ENCODE data around the gene INPP4B.

Gene INPP4B

DNA sequence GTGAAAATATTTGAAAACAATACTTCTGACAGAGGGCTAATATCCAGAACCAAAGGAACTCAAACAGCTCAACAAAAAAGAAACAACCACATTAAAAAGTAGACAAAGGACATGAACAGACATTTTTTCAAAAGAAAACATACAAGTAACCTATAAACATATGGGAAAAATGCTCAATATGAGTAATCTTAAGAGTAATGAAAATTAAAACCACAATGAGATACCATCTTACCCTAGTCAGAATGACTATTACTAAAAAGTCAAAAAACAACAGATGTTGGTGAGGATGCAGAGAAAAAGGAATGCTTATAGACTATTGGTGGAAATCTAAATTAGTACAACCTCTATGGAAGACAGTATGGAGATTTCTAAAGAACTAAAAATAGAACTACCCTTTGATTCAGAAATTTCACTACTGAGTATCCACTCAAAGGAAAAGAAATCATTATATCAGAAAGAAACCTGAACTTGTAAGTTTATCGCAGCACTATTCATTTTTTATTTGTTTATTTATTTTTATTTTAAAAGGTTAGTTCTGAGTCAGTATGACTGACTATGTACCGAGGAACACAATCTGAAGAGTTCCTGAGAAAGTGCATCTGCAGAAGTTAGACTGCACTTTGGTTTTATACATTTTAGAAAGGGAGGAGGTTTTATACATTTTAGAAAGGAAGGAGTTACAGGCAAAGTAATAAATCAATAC is 231.3 kb downstream of the INPP4B start:
- H3K36me3 ChIP-seq (ENCODE audit: control insufficient read depth, insufficient read depth, low read length, severe bottlenecking), result no peaks in the 10 kb centered on the region
- H3K4me1 ChIP-seq (ENCODE audit: control insufficient read depth, insufficient read depth, low read length), result no peaks in the 10 kb centered on the region
- peak; percentile 32 for DNase-seq (ENCODE audit: low read depth)
- peaks cover 5% of the 10 kb centered on the region for H3K9me3 ChIP-seq (ENCODE audit: control insufficient read depth, low read length)
- H3K9ac ChIP-seq (ENCODE audit: low read length), result no peak overlapping the region
- H3K27me3 ChIP-seq (replicated peaks; ENCODE audit: control insufficient read depth, insufficient read depth, low read length), result no peaks in the 10 kb centered on the region
- H3K4me3 ChIP-seq (ENCODE audit: low read length), result peak overlapping the region; percentile 5

DNA sequence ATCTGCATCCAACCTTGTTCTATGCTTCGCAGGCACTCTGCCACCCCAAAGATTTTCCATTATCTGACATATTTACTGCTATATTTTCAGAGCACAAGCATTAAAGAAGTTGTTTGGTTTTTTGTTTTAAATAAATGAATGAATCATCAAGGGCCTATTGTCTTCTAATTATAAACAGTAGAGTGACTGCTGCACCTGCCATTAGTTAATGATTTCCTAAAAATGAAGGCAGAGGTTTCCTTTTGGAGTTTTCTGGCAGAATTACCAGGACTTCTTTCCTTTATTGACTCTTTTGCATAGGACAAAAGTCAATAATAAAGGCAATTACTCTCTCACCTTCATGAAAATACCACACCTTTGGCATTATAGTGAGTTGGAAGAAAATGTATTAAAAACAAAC is 238.1 kb downstream of the INPP4B start:
- no peak for DNase-seq (ENCODE audit: low read depth)
- Histone ChIP-seq H3K4me3 (ENCODE audit: low read length) (no peak overlapping the region), H3K36me3 (ENCODE audit: control insufficient read depth, insufficient read depth, low read length, severe bottlenecking) (no peaks in the 10 kb centered on the region), H3K9ac (ENCODE audit: low read length) (no peak overlapping the region), H3K9me3 (ENCODE audit: control insufficient read depth, low read length) (peaks cover 22% of the 10 kb centered on the region), H3K27me3 (replicated peaks; ENCODE audit: control insufficient read depth, insufficient read depth, low read length) (no peaks in the 10 kb centered on the region), H3K4me1 (ENCODE audit: control insufficient read depth, insufficient read depth, low read length) (no peaks in the 10 kb centered on the region)

DNA sequence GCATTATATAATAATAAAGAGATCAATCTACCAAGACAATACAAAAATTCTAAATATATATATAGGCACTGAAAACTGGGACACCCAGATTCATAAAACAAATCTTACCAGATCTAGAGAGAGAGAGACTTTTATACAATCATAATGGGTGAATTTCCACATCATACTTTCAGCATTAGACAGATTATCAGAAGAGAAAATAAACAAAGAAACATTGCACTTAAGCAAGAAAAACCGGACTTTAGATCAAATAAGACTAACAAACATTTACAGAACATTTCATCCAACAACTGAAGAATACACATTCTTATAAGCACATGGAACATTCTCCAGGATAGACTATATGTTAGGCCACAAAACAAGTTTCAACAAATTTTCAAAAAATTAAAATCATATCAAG is 245.1 kb downstream of the INPP4B start:
- Histone ChIP-seq H3K4me3 (ENCODE audit: low read length) (peak overlapping the region; percentile 57), H3K9ac (ENCODE audit: low read length) (no peak overlapping the region), H3K36me3 (ENCODE audit: control insufficient read depth, insufficient read depth, low read length, severe bottlenecking) (no peaks in the 10 kb centered on the region), H3K4me1 (ENCODE audit: control insufficient read depth, insufficient read depth, low read length) (no peaks in the 10 kb centered on the region), H3K27me3 (replicated peaks; ENCODE audit: control insufficient read depth, insufficient read depth, low read length) (no peaks in the 10 kb centered on the region), H3K9me3 (ENCODE audit: control insufficient read depth, low read length) (peaks cover 22% of the 10 kb centered on the region)
- DNase-seq (ENCODE audit: low read depth), result peak; percentile 30

- Histone ChIP-seq H3K4me3 (ENCODE audit: low read length) (no peak overlapping the region), H3K27me3 (replicated peaks; ENCODE audit: control insufficient read depth, insufficient read depth, low read length) (no peaks in the 10 kb centered on the region), H3K9ac (ENCODE audit: low read length) (no peak overlapping the region), H3K4me1 (ENCODE audit: control insufficient read depth, insufficient read depth, low read length) (no peaks in the 10 kb centered on the region), H3K36me3 (ENCODE audit: control insufficient read depth, insufficient read depth, low read length, severe bottlenecking) (no peaks in the 10 kb centered on the region), H3K9me3 (ENCODE audit: control insufficient read depth, low read length) (no peaks in the 10 kb centered on the region)
- no peak for DNase-seq (ENCODE audit: low read depth)
Observed at GRCh38 chr4:142598132-142598531, 248.0 kb downstream of the INPP4B start.

- Histone ChIP-seq H3K36me3 (ENCODE audit: control insufficient read depth, insufficient read depth, low read length, severe bottlenecking) (no peaks in the 10 kb centered on the region), H3K27me3 (replicated peaks; ENCODE audit: control insufficient read depth, insufficient read depth, low read length) (no peaks in the 10 kb centered on the region), H3K9ac (ENCODE audit: low read length) (no peak overlapping the region), H3K4me1 (ENCODE audit: control insufficient read depth, insufficient read depth, low read length) (no peaks in the 10 kb centered on the region), H3K4me3 (ENCODE audit: low read length) (no peak overlapping the region), H3K9me3 (ENCODE audit: control insufficient read depth, low read length) (no peaks in the 10 kb centered on the region)
- DNase-seq (ENCODE audit: low read depth), result no peak
Observed at GRCh38 chr4:142596595-142596994, 249.5 kb downstream of the INPP4B start.

GRCh38 chr4:142596121-142596520 is 250.0 kb downstream of the INPP4B start:
- Histone ChIP-seq H3K4me3 (ENCODE audit: low read length) (no peak overlapping the region), H3K9me3 (ENCODE audit: control insufficient read depth, low read length) (no peaks in the 10 kb centered on the region), H3K4me1 (ENCODE audit: control insufficient read depth, insufficient read depth, low read length) (no peaks in the 10 kb centered on the region), H3K27me3 (replicated peaks; ENCODE audit: control insufficient read depth, insufficient read depth, low read length) (no peaks in the 10 kb centered on the region), H3K36me3 (ENCODE audit: control insufficient read depth, insufficient read depth, low read length, severe bottlenecking) (no peaks in the 10 kb centered on the region), H3K9ac (ENCODE audit: low read length) (no peak overlapping the region)
- no peak for DNase-seq (ENCODE audit: low read depth)

DNA sequence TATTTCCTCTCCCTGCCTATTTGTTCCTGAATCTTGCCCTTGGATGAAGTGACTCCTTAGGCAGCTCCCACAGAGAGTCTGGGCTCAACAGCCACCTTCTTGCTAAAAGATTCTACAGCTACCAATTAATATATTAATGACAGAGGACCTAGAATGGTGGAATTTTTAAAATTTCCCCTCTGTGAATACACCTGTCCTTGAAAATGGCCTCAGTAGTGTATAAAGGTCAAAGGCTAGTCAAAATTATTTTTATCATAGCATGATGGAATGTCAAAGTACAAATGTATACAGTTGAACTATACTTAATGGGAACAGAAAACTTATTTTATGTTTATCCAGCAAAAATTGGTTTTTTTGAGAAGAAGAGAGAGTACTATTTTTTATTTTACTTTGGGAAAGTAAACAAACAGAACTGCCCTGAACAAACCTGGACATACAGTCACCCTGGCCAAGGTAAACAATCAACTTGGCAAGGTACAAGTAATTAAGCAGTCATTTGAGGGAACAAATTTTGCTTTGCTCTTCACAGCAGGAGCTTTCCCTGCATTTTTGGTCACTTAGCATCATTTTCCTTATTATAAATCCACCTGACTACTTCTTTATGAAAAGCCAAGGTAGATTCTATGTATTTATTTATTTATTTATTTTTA is 250.8 kb downstream of the INPP4B start:
- Histone ChIP-seq H3K4me3 (ENCODE audit: low read length) (no peak overlapping the region), H3K36me3 (ENCODE audit: control insufficient read depth, insufficient read depth, low read length, severe bottlenecking) (no peaks in the 10 kb centered on the region), H3K9me3 (ENCODE audit: control insufficient read depth, low read length) (no peaks in the 10 kb centered on the region), H3K27me3 (replicated peaks; ENCODE audit: control insufficient read depth, insufficient read depth, low read length) (no peaks in the 10 kb centered on the region), H3K9ac (ENCODE audit: low read length) (no peak overlapping the region), H3K4me1 (ENCODE audit: control insufficient read depth, insufficient read depth, low read length) (no peaks in the 10 kb centered on the region)
- no peak for DNase-seq (ENCODE audit: low read depth)

GRCh38 chr4:142585411-142585810 is 260.7 kb downstream of the INPP4B start:
- H3K4me3 ChIP-seq (ENCODE audit: low read length), result no peak overlapping the region
- no peaks in the 10 kb centered on the region for H3K9me3 ChIP-seq (ENCODE audit: control insufficient read depth, low read length)
- no peaks in the 10 kb centered on the region for H3K36me3 ChIP-seq (ENCODE audit: control insufficient read depth, insufficient read depth, low read length, severe bottlenecking)
- no peak overlapping the region for H3K9ac ChIP-seq (ENCODE audit: low read length)
- H3K4me1 ChIP-seq (ENCODE audit: control insufficient read depth, insufficient read depth, low read length), result no peaks in the 10 kb centered on the region
- peak; percentile 4 for DNase-seq (ENCODE audit: low read depth)
- no peaks in the 10 kb centered on the region for H3K27me3 ChIP-seq (replicated peaks; ENCODE audit: control insufficient read depth, insufficient read depth, low read length)

- H3K27me3 ChIP-seq (replicated peaks; ENCODE audit: control insufficient read depth, insufficient read depth, low read length), result no peaks in the 10 kb centered on the region
- no peak overlapping the region for H3K4me3 ChIP-seq (ENCODE audit: low read length)
- no peak overlapping the region for H3K9ac ChIP-seq (ENCODE audit: low read length)
- no peaks in the 10 kb centered on the region for H3K36me3 ChIP-seq (ENCODE audit: control insufficient read depth, insufficient read depth, low read length, severe bottlenecking)
- H3K4me1 ChIP-seq (ENCODE audit: control insufficient read depth, insufficient read depth, low read length), result no peaks in the 10 kb centered on the region
- no peaks in the 10 kb centered on the region for H3K9me3 ChIP-seq (ENCODE audit: control insufficient read depth, low read length)
- DNase-seq (ENCODE audit: low read depth), result no peak
Observed at GRCh38 chr4:142583708-142584107, 262.4 kb downstream of the INPP4B start.

DNA sequence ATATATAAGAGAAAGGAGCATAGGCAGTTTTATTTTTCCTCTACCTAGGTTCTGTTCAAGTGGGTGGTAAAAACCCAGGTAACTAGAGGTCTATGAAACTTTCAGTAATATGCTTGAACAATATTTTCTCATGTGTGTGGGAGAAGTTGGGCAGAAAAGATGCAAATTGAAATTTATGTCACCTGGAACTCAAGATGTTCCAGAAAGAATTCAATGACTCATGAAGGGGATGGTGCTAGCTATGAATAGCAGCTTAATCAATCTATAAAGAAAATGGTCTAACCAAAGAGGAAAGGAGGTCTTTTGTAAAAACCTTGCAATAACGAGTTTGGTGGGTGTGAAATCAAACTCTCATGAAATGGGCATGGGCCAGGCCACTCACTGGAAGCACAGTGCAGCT is 263.8 kb downstream of the INPP4B start:
- no peaks in the 10 kb centered on the region for H3K27me3 ChIP-seq (replicated peaks; ENCODE audit: control insufficient read depth, insufficient read depth, low read length)

DNA sequence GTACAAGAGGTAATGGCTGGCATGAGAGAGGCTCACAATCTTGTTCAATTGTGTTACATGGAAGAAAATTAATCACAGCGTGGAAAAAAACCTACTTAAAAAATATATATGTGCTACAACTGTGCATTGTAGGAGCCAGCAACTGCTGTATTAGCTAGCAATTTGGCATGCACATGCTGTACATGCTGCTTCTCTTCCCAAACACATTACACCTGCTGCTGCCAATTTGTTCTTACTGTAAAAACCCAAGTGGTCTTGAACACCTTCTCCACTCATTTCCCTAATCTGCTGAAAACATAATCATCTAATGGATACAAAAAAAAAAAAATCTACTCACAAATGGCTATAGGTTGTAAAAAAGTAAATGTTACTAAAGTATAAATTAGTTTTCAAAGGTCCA is 264.2 kb downstream of the INPP4B start:
- DNase-seq (ENCODE audit: low read depth), result no peak

More for the DNA sequence above, 263.8 kb downstream of the INPP4B start:
- Histone ChIP-seq H3K9ac (ENCODE audit: low read length) (no peak overlapping the region), H3K4me1 (ENCODE audit: control insufficient read depth, insufficient read depth, low read length) (no peaks in the 10 kb centered on the region), H3K4me3 (ENCODE audit: low read length) (no peak overlapping the region), H3K36me3 (ENCODE audit: control insufficient read depth, insufficient read depth, low read length, severe bottlenecking) (no peaks in the 10 kb centered on the region), H3K9me3 (ENCODE audit: control insufficient read depth, low read length) (no peaks in the 10 kb centered on the region)
- DNase-seq (ENCODE audit: low read depth), result no peak

More for the DNA sequence above, 264.2 kb downstream of the INPP4B start:
- H3K9me3 ChIP-seq (ENCODE audit: control insufficient read depth, low read length), result no peaks in the 10 kb centered on the region
- H3K36me3 ChIP-seq (ENCODE audit: control insufficient read depth, insufficient read depth, low read length, severe bottlenecking), result no peaks in the 10 kb centered on the region
- H3K9ac ChIP-seq (ENCODE audit: low read length), result no peak overlapping the region
- H3K27me3 ChIP-seq (replicated peaks; ENCODE audit: control insufficient read depth, insufficient read depth, low read length), result no peaks in the 10 kb centered on the region
- no peak overlapping the region for H3K4me3 ChIP-seq (ENCODE audit: low read length)
- H3K4me1 ChIP-seq (ENCODE audit: control insufficient read depth, insufficient read depth, low read length), result no peaks in the 10 kb centered on the region

Data from adipocyte (in vitro differentiated cells).